CD4-positive, alpha-beta memory T cell (primary cell): ENCODE measurements around the gene TRAF2. TPM values are rescaled to one million over a fixed set of nuclear protein-coding genes. Genes with fewer than 3 reads are reported as not detected.

ENCODE experiments used
- CTCF ChIA-PET: fragments of 350-600 bp; sonication (Branson Sonifier 250); formaldehyde crosslinking; loops from one replicate; lab custom pipeline; 2021; ENCODE audit warnings: inconsistent platforms; ENCODE audit not compliant: partially characterized antibody; lab: Charles Lee
- POLR2A ChIA-PET: fragments of 350-600 bp; sonication (Branson Sonifier 250); formaldehyde crosslinking; loops from one replicate; lab custom pipeline; 2021; ENCODE audit not compliant: partially characterized antibody; lab: Charles Lee
- DNase-seq, 5 donors: peaks; one replicate each; pipeline versions ENCODE4 v3.0.0 to v3.0.0-alpha.2; 2020 to 2022; ENCODE audit warnings: mixed read lengths in 1 of 5
- H3K27ac ChIP-seq: one replicate; pipeline ENCODE4 v1.7.0; 2013; ENCODE audit warnings: low read depth, low read length
- H3K27me3 ChIP-seq: 2 replicates; pipeline ENCODE4 v1.7.0; 2013; ENCODE audit warnings: mild to moderate bottlenecking, low read length, moderate library complexity; ENCODE audit not compliant: insufficient read depth
- H3K36me3 ChIP-seq: 2 replicates; pipeline ENCODE4 v1.7.0; 2013; ENCODE audit warnings: mild to moderate bottlenecking, low read length, moderate library complexity; ENCODE audit not compliant: insufficient read depth
- H3K4me1 ChIP-seq: 2 replicates; pipeline ENCODE4 v1.7.0; 2013; ENCODE audit warnings: mild to moderate bottlenecking, low read length, moderate library complexity; ENCODE audit not compliant: insufficient read depth
- H3K4me3 ChIP-seq, 2 donors: one replicate each; pipeline ENCODE4 v1.7.0; 2013; ENCODE audit warnings: low read length in 2 of 2, mild to moderate bottlenecking in 1 of 2
- H3K9me3 ChIP-seq, 2 donors: one replicate each; pipeline ENCODE4 v1.7.0; 2013; ENCODE audit warnings: low read length in 2 of 2, control low read depth in 1 of 2; ENCODE audit not compliant: control insufficient read depth in 1 of 2
- H3K27ac Mint-ChIP-seq, 7 donors: one replicate each; pipeline ENCODE4 v1.8.0; 2020 to 2021; ENCODE audit warnings: mixed read lengths in 7 of 7, mild to moderate bottlenecking in 6 of 7, inconsistent platforms in 3 of 7, moderate library complexity in 3 of 7
- H3K27me3 Mint-ChIP-seq, 2 donors: one replicate each; pipeline ENCODE4 v1.8.0; 2020 to 2021; ENCODE audit warnings: mixed read lengths in 2 of 2
- H3K36me3 Mint-ChIP-seq, 2 donors: one replicate each; pipeline ENCODE4 v1.8.0; 2020 to 2021; ENCODE audit warnings: mixed read lengths in 2 of 2, inconsistent platforms in 1 of 2, mild to moderate bottlenecking in 1 of 2
- H3K4me1 Mint-ChIP-seq, 4 donors: one replicate each; pipeline ENCODE4 v1.8.0; 2020 to 2021; ENCODE audit warnings: mixed read lengths in 4 of 4, mild to moderate bottlenecking in 1 of 4
- H3K4me3 Mint-ChIP-seq, 8 donors: one replicate each; pipeline ENCODE4 v1.8.0; 2020 to 2021; ENCODE audit warnings: mixed read lengths in 8 of 8, mild to moderate bottlenecking in 7 of 8, moderate library complexity in 6 of 8, inconsistent platforms in 3 of 8
- H3K9me3 Mint-ChIP-seq, 8 donors: one replicate each; pipeline ENCODE4 v1.8.0; 2020 to 2021; ENCODE audit warnings: mixed read lengths in 8 of 8, mild to moderate bottlenecking in 5 of 8, inconsistent platforms in 3 of 8, moderate library complexity in 1 of 8
- intact Hi-C: fragments of 100-400 bp; cut with micrococcal nuclease; formaldehyde crosslinking; loops from one replicate; pipeline ENCODE4 v1.15.1; 2023
- polyA plus RNA-seq, 2 donors: library from polyadenylated mRNA; unstranded; fragments of 300-500 nt; fragmentation: Illumina TruSeq; gene quantifications; one replicate each; pipeline ENCODE4 v1.2.3, GENCODE V29; 2021
- total RNA-seq, 2 experiments: library from RNA; stranded (reverse); gene quantifications; one replicate each; pipeline ENCODE4 v1.2.3, GENCODE V29; 2021

The TRAF2 gene
- total and polyA plus RNA-seq, 4 experiments from 2014 or later: 11.1 to 43.2 (median 32.7) TPM

- Histone ChIP-seq H3K27me3 (no peaks in the 10 kb centered on the region), H3K9me3 (no peaks in the 10 kb centered on the region), H3K4me1 (no peaks in the 10 kb centered on the region), H3K36me3 (peaks cover 56% of the 10 kb centered on the region), H3K27ac (no peak overlapping the region), H3K4me3 (no peak overlapping the region)
- H3K27me3 Mint-ChIP-seq: no peaks in the 10 kb centered on the region
- no peak overlapping the region for H3K4me3 Mint-ChIP-seq
- no peak for DNase-seq
- no peaks in the 10 kb centered on the region for H3K9me3 Mint-ChIP-seq
- H3K4me1 Mint-ChIP-seq: peaks cover 1 to 13% (median 5%) of the 10 kb centered on the region in 4 donors
- ChIA-PET CTCF (no interaction called here), POLR2A (no interaction called here)
- H3K36me3 Mint-ChIP-seq: peaks cover 39 to 56% of the 10 kb centered on the region in 2 donors
- peak overlapping the region in 1 of 7 donors; percentile 61 for H3K27ac Mint-ChIP-seq
- intact Hi-C loops: no loop called here
Measured at GRCh38 chr9:136920069-136920468, 33.8 kb downstream of the TRAF2 start.

GRCh38 chr9:136920734-136921231 lies 34.5 kb downstream of the TRAF2 start:
- no peak for DNase-seq
- Histone ChIP-seq H3K27me3 (no peaks in the 10 kb centered on the region), H3K27ac (no peak overlapping the region), H3K4me3 (no peak overlapping the region), H3K9me3 (no peaks in the 10 kb centered on the region), H3K4me1 (no peaks in the 10 kb centered on the region), H3K36me3 (peaks cover 55% of the 10 kb centered on the region)
- Mint-ChIP-seq H3K27ac (no peak overlapping the region), H3K36me3 (peaks cover 34 to 51% of the 10 kb centered on the region in 2 donors), H3K27me3 (no peaks in the 10 kb centered on the region), H3K9me3 (no peaks in the 10 kb centered on the region), H3K4me1 (peaks cover 1 to 10% (median 5%) of the 10 kb centered on the region in 4 donors), H3K4me3 (no peak overlapping the region)
- CTCF ChIA-PET: interaction anchor here (1.0 kb wide), 1 partner anchor 79 kb away, joined by 3 read pairs; no protein-coding TSS in a partner anchor
- intact Hi-C loops: no loop called here
- POLR2A ChIA-PET: interaction anchor here (0.8 to 1.2 kb wide), 2 partner anchors 19 to 77 kb away, joined by 3 read pairs; no protein-coding TSS in a partner anchor

- CTCF ChIA-PET: interaction anchor here (1.0 kb wide), 1 partner anchor 79 kb away, joined by 3 read pairs; no protein-coding TSS in a partner anchor
- Mint-ChIP-seq H3K36me3 (peaks cover 29 to 46% of the 10 kb centered on the region in 2 donors), H3K27ac (no peak overlapping the region), H3K4me3 (no peak overlapping the region), H3K4me1 (peaks cover 0 to 6% (median 4%) of the 10 kb centered on the region in 4 donors), H3K9me3 (no peaks in the 10 kb centered on the region), H3K27me3 (no peaks in the 10 kb centered on the region)
- Histone ChIP-seq H3K27me3 (no peaks in the 10 kb centered on the region), H3K36me3 (peaks cover 55% of the 10 kb centered on the region), H3K4me1 (no peaks in the 10 kb centered on the region), H3K9me3 (no peaks in the 10 kb centered on the region), H3K4me3 (no peak overlapping the region), H3K27ac (no peak overlapping the region)
- DNase-seq: no peak
- POLR2A ChIA-PET: interaction anchor here (0.8 to 1.2 kb wide), 2 partner anchors 20 to 76 kb away, joined by 3 read pairs; no protein-coding TSS in a partner anchor
- intact Hi-C loops: no loop called here
Measured at GRCh38 chr9:136921307-136921706, 35.0 kb downstream of the TRAF2 start.

- no peaks in the 10 kb centered on the region for H3K9me3 ChIP-seq
- H3K27me3 ChIP-seq: no peaks in the 10 kb centered on the region
- Mint-ChIP-seq H3K27ac (peak overlapping the region in 1 of 7 donors; percentile 25), H3K27me3 (no peaks in the 10 kb centered on the region), H3K4me3 (no peak overlapping the region), H3K4me1 (peaks cover 0 to 6% (median 4%) of the 10 kb centered on the region in 4 donors), H3K9me3 (no peaks in the 10 kb centered on the region), H3K36me3 (peaks cover 27 to 46% of the 10 kb centered on the region in 2 donors)
- H3K4me3 ChIP-seq: no peak overlapping the region
- no peak for DNase-seq
- POLR2A ChIA-PET: interaction anchor here (0.8 to 1.2 kb wide), 2 partner anchors 20 to 76 kb away, joined by 3 read pairs; no protein-coding TSS in a partner anchor
- H3K27ac ChIP-seq: no peak overlapping the region
- intact Hi-C loops: no loop called here
- CTCF ChIA-PET: interaction anchor here (1.0 kb wide), 1 partner anchor 80 kb away, joined by 3 read pairs; no protein-coding TSS in a partner anchor
- H3K4me1 ChIP-seq: no peaks in the 10 kb centered on the region
- peaks cover 52% of the 10 kb centered on the region for H3K36me3 ChIP-seq
Measured at GRCh38 chr9:136921718-136922117, 35.4 kb downstream of the TRAF2 start.

GRCh38 chr9:136922540-136922939 lies 36.2 kb downstream of the TRAF2 start:
- no peaks in the 10 kb centered on the region for H3K9me3 ChIP-seq
- no peaks in the 10 kb centered on the region for H3K9me3 Mint-ChIP-seq
- intact Hi-C loops: no loop called here
- peaks cover 0 to 6% (median 4%) of the 10 kb centered on the region in 4 donors for H3K4me1 Mint-ChIP-seq
- no peaks in the 10 kb centered on the region for H3K4me1 ChIP-seq
- CTCF ChIA-PET: no interaction called here
- peak overlapping the region in 2 of 7 donors; percentile 17 to 72 for H3K27ac Mint-ChIP-seq
- POLR2A ChIA-PET: no interaction called here
- no peak for DNase-seq
- peaks cover 51% of the 10 kb centered on the region for H3K36me3 ChIP-seq
- H3K27me3 ChIP-seq: no peaks in the 10 kb centered on the region
- no peak overlapping the region for H3K4me3 ChIP-seq
- H3K4me3 Mint-ChIP-seq: no peak overlapping the region
- H3K27me3 Mint-ChIP-seq: no peaks in the 10 kb centered on the region
- H3K27ac ChIP-seq: no peak overlapping the region
- H3K36me3 Mint-ChIP-seq: peaks cover 19 to 42% of the 10 kb centered on the region in 2 donors

- Mint-ChIP-seq H3K27ac (peak overlapping the region in 1 of 7 donors; percentile 44), H3K36me3 (peaks cover 14 to 44% of the 10 kb centered on the region in 2 donors), H3K9me3 (no peaks in the 10 kb centered on the region), H3K27me3 (no peaks in the 10 kb centered on the region), H3K4me3 (no peak overlapping the region), H3K4me1 (peaks cover 0 to 8% (median 4%) of the 10 kb centered on the region in 4 donors)
- no peak overlapping the region for H3K27ac ChIP-seq
- peaks cover 51% of the 10 kb centered on the region for H3K36me3 ChIP-seq
- DNase-seq: no peak
- H3K4me3 ChIP-seq: no peak overlapping the region
- H3K9me3 ChIP-seq: no peaks in the 10 kb centered on the region
- no peaks in the 10 kb centered on the region for H3K27me3 ChIP-seq
- ChIA-PET POLR2A (no interaction called here), CTCF (no interaction called here)
- H3K4me1 ChIP-seq: no peaks in the 10 kb centered on the region
- intact Hi-C loops: no loop called here
Measured at GRCh38 chr9:136923881-136924280, 37.6 kb downstream of the TRAF2 start.

GRCh38 chr9:136925414-136926153 lies 39.3 kb downstream of the TRAF2 start:
- no peak for DNase-seq
- Histone ChIP-seq H3K36me3 (peaks cover 39% of the 10 kb centered on the region), H3K27ac (no peak overlapping the region), H3K9me3 (no peaks in the 10 kb centered on the region), H3K27me3 (no peaks in the 10 kb centered on the region), H3K4me3 (no peak overlapping the region), H3K4me1 (no peaks in the 10 kb centered on the region)
- ChIA-PET CTCF (interaction anchor here (1.0 to 1.4 kb wide), 2 partner anchors 23 to 83 kb away, joined by 3 to 4 read pairs; partner anchors contain the start of gene AJM1), POLR2A (no interaction called here)
- no peaks in the 10 kb centered on the region for H3K27me3 Mint-ChIP-seq
- no peaks in the 10 kb centered on the region for H3K9me3 Mint-ChIP-seq
- H3K4me3 Mint-ChIP-seq: no peak overlapping the region
- H3K36me3 Mint-ChIP-seq: peaks cover 7 to 34% of the 10 kb centered on the region in 2 donors
- H3K27ac Mint-ChIP-seq: no peak overlapping the region
- H3K4me1 Mint-ChIP-seq: peaks cover 0 to 10% (median 5%) of the 10 kb centered on the region in 4 donors
- intact Hi-C loops: no loop called here
